WERI-Rb-1 (cell line): ENCODE data around the gene EPB41L5.

Experiments
- DNase-seq: peaks from one replicate; pipeline ENCODE4 v3.0.0-alpha.2; 2020
- H3K27ac ChIP-seq: fragments of 250-450 bp; sonication (Bioruptor Pico); 2 replicates; pipeline ENCODE4 v1.5.1; 2020; ENCODE audit warnings: mild to moderate bottlenecking, moderate library complexity
- H3K27me3 ChIP-seq: fragments of 250-450 bp; sonication (Bioruptor Pico); 2 replicates; pipeline ENCODE4 v1.5.1; 2021; ENCODE audit warnings: mild to moderate bottlenecking, low read depth, moderate library complexity; ENCODE audit not compliant: insufficient read depth, severe bottlenecking
- H3K36me3 ChIP-seq: fragments of 250-450 bp; sonication (Bioruptor Pico); 2 replicates; pipeline ENCODE4 v1.5.1; 2020; ENCODE audit warnings: mild to moderate bottlenecking, moderate library complexity
- H3K4me3 ChIP-seq: 2 replicates; pipeline ENCODE4 v1.5.1; 2011; ENCODE audit warnings: low read depth, mild to moderate bottlenecking, control low read depth, low read length
- H3K9me3 ChIP-seq: fragments of 250-450 bp; sonication (Bioruptor Pico); 2 replicates; pipeline ENCODE4 v1.5.1; 2021; ENCODE audit warnings: mild to moderate bottlenecking, moderate library complexity; ENCODE audit not compliant: severe bottlenecking
- CTCF ChIP-seq: IDR thresholded peaks from 2 replicates; pipeline ENCODE4 v1.5.1; 2011; ENCODE audit warnings: low read depth, mild to moderate bottlenecking, control low read depth, inconsistent platforms, low read length

The EPB41L5 gene

GRCh38 chr2:120223034-120223912 lies 210.4 kb downstream of the EPB41L5 start, which contains the start of gene TMEM185B:
TSS of gene TMEM185B (minus strand) at chr2:120223400. CDS start at chr2:120222976, 424 bp downstream.
- Histone ChIP-seq H3K9me3 (peaks cover 4% of the 10 kb centered on the region), H3K4me3 (peak within 1 kb of the TSS; percentile 45), H3K36me3 (peaks cover 4% of the 10 kb centered on the region; the same call in 1 of the 2 replicates), H3K27me3 (no peaks in the 10 kb centered on the region), H3K27ac (peak within 1 kb of the TSS; percentile 85)
- TF ChIP-seq CTCF = peak; percentile 71
- DNase-seq = peak; percentile 88

- H3K4me3 ChIP-seq = peak overlapping the region; percentile 45
- TF ChIP-seq CTCF = no peak
Observed at GRCh38 chr2:120224256-120224655, 211.4 kb downstream of the EPB41L5 start.

GRCh38 chr2:120224735-120225548 lies 212.1 kb downstream of the EPB41L5 start:
- no peak for DNase-seq
- H3K27me3 ChIP-seq = no peaks in the 10 kb centered on the region
- peaks cover 4% of the 10 kb centered on the region for H3K9me3 ChIP-seq
- H3K27ac ChIP-seq = no peak overlapping the region
- H3K4me3 ChIP-seq = no peak overlapping the region
- no peak for TF ChIP-seq CTCF
- peaks cover 4% of the 10 kb centered on the region; the same call in 1 of the 2 replicates for H3K36me3 ChIP-seq

More at GRCh38 chr2:120224256-120224655, 211.4 kb downstream of the EPB41L5 start:
- Histone ChIP-seq H3K27ac (no peak overlapping the region), H3K27me3 (no peaks in the 10 kb centered on the region), H3K36me3 (peaks cover 4% of the 10 kb centered on the region; the same call in 1 of the 2 replicates), H3K9me3 (peaks cover 4% of the 10 kb centered on the region)
- no peak for DNase-seq

GRCh38 chr2:120225549-120226065 lies 212.7 kb downstream of the EPB41L5 start:
- Histone ChIP-seq H3K27ac (no peak overlapping the region), H3K27me3 (no peaks in the 10 kb centered on the region), H3K36me3 (peaks cover 4% of the 10 kb centered on the region; the same call in 1 of the 2 replicates), H3K4me3 (no peak overlapping the region), H3K9me3 (peaks cover 4% of the 10 kb centered on the region)
- no peak for DNase-seq
- TF ChIP-seq CTCF = no peak

GRCh38 chr2:120226316-120226715 lies 213.4 kb downstream of the EPB41L5 start:
- DNase-seq = no peak
- no peaks in the 10 kb centered on the region for H3K27me3 ChIP-seq
- no peak overlapping the region for H3K4me3 ChIP-seq
- H3K9me3 ChIP-seq = peaks cover 4% of the 10 kb centered on the region
- H3K27ac ChIP-seq = no peak overlapping the region
- TF ChIP-seq CTCF = no peak
- H3K36me3 ChIP-seq = peaks cover 4% of the 10 kb centered on the region; the same call in 1 of the 2 replicates
